ENCODE results near the gene MAP1S.
A peak's percentile ranks its signal among the peaks of the same experiment; 100 is the strongest.

The MAP1S gene

GRCh38 chr19:17695198-17695597 lies 24.1 kb upstream of the MAP1S start:
- DNase-seq (ENCODE audit: low read depth), result no peak

DNA sequence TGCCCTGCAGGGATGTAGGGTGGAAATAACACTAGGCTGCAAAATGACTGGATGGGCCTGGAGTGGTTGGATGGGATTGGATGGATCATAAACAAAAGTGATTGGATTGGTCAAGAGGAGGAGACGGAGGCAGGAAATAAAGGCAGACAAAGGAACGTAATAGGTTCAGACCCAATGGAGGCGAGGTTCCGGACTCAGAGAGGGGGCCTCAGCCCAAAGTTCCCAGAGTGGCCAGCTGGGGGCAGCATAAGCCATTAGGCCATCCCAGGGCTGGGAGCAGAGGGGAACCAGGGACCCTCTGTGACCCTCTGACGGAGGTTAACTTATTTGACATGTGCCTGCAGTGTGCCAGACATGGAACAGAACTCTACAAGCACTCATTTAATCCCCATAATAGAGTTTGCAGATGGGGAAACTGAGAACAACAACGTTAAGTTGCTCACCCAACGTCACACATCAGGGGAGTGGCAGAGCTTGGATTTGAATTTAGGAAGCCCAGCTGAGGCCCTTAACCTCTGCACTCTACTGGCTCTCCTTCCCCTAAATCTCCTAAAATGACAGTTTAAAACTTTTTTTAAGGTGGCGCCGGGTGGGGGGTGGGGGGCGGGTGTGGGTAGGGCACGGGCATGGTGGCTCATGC lies 15.3 kb upstream of the MAP1S start:
- DNase-seq (ENCODE audit: low read depth), result peak; percentile 50

- DNase-seq (ENCODE audit: low read depth), result no peak
Observed at GRCh38 chr19:17706750-17707181, 12.5 kb upstream of the MAP1S start.

- DNase-seq (ENCODE audit: low read depth), result no peak
Observed at GRCh38 chr19:17711851-17712250, 7.4 kb upstream of the MAP1S start.

DNA sequence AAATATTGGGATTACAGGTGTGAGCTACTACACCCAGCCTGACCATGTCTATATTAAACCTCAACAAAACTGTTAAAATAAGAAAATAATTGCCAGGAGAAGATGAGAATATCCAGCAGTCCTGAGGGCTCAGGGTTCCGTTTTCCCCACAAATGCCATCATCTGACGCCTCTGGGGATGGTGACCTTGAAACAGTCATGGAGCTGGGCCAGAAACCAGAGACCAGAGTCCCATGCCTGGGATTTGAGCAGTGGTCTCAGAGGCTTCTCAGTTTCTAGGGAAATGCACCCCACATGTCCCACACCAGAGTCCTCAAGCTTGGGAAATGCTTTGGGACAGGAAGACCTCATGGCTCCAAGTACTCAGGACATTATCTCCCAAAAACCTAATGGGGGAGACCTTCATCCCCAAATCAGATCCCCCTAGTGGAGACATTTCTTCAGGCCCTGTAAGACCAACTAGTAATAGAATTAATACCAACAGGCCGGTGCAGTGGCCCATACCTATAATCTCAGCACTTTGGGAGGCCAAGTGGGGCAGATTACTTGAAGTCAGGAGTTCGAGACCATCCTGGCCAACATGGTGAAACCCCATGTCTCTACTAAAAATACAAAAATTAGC lies 2.9 kb upstream of the MAP1S start:
- DNase-seq (ENCODE audit: low read depth), result no peak

GRCh38 chr19:17718550-17718946 lies 732 bp upstream of the MAP1S start:
- no peak for DNase-seq (ENCODE audit: low read depth)

DNA sequence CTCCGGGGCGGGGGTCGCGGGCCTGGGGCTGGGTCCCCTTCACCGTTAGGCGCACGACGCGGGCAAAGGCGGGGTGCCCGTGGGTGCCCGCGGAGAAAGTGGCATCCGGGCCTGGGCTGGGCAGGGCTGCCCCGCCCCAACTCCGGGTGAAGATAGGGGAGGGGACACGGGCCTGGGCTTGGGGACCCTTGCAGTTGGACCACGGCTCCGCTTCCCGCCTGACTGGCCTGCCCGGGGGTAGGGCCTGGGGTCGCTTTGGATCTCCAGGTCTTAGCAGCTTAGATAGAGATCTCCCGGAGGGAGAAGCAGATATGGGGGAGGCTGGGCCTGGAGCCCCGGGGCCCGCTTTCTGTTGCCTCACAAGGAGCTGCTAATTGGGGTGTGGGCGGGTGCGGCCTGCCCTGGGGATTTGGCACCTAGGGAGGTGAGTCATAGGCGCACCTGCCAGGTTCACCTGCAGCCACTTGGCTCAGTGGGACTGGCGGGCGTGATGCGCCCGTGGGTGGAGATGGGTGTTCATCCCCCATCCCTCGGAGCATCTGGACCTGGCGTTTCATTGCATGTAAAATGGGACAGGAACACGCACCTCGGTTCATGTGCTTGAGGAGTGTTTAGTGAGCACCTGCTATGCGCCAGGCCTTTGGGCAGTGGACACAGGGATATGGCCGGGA lies 585 bp downstream of the MAP1S start:
- DNase-seq (ENCODE audit: low read depth), result no peak

DNA sequence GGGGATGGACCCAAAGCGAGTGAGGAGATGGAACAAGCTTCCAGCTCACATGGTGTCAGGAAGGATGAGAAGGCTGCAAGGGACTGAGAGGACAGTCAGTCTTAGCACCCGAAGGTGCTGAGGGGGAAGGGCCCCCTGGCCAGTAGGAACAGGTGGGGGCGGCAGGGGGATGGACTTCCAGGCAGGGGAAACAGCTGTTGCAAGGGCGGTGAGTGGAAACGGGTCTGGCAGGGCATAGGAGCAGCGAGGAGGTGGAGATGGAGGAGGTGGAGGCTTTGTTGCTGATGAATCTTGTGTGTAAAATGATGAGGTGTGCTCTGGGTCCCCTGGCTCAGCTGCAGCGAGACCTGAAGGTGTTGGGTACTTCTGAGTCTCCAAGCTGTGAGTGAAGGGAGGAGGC lies 1.2 kb downstream of the MAP1S start:
- DNase-seq (ENCODE audit: low read depth), result no peak

DNA sequence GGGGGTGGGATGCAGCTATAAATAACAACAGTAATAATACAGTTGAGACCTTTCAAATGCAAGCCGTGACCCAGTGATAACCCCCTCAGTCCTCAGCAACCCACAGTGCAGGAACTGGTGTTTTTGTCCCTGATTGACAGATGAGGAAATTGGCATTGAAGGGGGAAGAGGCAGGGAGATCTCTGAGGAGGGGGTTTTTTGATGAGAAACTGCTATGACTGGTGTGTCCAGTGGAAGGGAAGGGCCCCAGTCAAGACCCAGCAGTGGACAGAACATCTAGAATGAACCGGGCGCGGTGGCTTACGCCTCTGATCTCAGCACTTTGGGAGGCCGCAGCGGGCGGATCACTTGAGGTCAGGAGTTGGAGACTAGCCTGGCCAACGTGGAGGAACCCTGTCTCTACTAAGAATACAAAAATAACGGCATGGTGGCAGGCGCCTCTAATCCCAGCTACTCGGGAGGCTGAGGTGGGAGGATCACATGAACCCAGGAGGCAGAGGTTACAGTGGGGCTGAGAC lies 1.9 kb downstream of the MAP1S start:
- DNase-seq (ENCODE audit: low read depth), result no peak

GRCh38 chr19:17721821-17722220 lies 2.5 kb downstream of the MAP1S start:
- no peak for DNase-seq (ENCODE audit: low read depth)

DNA sequence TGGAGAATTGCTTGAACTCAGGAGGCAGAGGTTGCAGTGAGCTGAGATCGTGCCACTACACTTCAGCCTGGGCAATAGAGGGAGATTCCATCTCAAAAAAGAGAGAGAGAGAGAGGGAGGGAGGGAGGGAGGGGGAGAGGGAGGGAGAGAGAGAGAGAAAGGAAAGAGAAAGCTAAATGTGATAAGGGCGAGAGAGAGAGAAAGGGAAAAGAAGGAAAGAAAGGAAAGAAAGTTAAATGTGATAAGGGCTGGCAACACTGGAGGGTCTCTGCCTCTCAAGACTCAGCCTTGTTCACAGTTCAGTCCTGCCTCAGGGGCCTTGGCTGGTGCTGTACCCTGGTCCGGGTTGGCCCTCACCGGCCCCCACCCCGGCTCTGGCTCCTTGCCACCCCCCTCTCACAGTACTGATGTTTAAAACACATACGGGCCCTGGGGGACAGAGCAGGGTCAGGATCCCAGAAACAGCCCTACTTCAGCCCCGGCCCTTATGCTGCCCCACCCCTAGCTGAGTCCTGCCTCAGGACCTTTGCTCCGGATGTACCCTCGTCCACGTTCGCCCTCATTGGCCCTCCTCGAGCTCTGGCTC lies 3.5 kb downstream of the MAP1S start:
- no peak for DNase-seq (ENCODE audit: low read depth)

- no peak for DNase-seq (ENCODE audit: low read depth)
Observed at GRCh38 chr19:17724655-17725054, 5.4 kb downstream of the MAP1S start.

DNA sequence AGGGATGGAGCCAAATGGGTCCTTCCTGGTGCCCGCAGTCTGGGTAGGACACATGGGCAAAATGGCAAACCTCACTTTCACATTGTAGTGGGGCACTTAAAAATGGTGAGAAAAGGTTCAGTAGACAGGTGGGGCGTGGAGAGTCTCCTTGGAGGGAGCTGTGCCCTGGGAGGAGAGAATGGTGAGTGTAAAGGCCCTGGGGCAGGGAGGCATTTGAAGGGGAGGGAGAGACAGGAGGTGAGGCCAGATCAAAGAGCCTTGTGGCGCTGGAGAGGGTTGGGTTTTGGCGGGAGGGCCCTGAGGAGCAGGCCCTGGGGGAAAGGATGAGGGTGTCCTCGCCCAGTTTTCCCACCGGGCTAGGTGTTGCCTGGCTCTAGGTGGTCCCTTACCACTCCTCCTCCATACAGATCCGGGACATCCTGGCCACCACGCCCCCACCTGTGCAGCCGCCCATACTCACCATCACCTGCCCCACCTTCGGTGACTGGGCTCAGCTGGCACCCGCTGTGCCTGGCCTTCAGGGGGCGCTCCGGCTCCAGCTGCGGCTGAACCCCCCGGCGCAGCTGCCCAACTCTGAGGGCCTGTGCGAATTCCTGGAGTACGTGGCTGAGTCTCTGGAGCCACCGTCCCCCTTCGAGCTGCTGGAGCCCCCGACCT lies 6.3 kb downstream of the MAP1S start:
- no peak for DNase-seq (ENCODE audit: low read depth)

- DNase-seq (ENCODE audit: low read depth), result no peak
Observed at GRCh38 chr19:17726136-17726741, 7.0 kb downstream of the MAP1S start.

GRCh38 chr19:17726964-17727773 lies 7.9 kb downstream of the MAP1S start:
- DNase-seq (ENCODE audit: low read depth), result no peak

DNA sequence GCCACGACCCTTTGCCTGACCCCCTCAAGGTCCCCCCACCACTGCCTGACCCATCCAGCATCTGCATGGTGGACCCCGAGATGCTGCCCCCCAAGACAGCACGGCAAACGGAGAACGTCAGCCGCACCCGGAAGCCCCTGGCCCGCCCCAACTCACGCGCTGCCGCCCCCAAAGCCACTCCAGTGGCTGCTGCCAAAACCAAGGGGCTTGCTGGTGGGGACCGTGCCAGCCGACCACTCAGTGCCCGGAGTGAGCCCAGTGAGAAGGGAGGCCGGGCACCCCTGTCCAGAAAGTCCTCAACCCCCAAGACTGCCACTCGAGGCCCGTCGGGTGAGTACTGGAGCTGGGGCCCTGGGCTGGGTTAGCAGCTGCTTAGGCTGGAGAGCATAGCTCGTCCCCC lies 8.6 kb downstream of the MAP1S start:
- no peak for DNase-seq (ENCODE audit: low read depth)

DNA sequence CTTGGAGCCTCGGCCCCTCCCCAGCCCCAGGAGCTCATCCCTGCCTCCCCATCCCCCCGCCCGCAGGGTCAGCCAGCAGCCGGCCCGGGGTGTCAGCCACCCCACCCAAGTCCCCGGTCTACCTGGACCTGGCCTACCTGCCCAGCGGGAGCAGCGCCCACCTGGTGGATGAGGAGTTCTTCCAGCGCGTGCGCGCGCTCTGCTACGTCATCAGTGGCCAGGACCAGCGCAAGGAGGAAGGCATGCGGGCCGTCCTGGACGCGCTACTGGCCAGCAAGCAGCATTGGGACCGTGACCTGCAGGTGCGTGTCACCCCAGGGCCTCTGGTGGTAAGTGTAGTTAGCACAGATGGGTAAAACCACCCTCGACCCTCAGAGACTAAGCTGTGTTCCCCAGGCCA lies 13.8 kb downstream of the MAP1S start:
- DNase-seq (ENCODE audit: low read depth), result no peak

GRCh38 chr19:17734146-17734545 lies 14.9 kb downstream of the MAP1S start:
- DNase-seq (ENCODE audit: low read depth), result no peak

- no peak for DNase-seq (ENCODE audit: low read depth)
Observed at GRCh38 chr19:17735410-17735809, 16.1 kb downstream of the MAP1S start.

GRCh38 chr19:17737690-17738153 lies 18.4 kb downstream of the MAP1S start:
- no peak for DNase-seq (ENCODE audit: low read depth)
